ENCODE measurements around the gene FBXW4. TPM values are rescaled to one million over a fixed set of nuclear protein-coding genes. Genes with fewer than 3 reads are reported as not detected.
A peak's percentile ranks its signal among the peaks of the same experiment; 100 is the strongest.

FBXW4 gene
- total and polyA plus RNA-seq, 10 of the 15 experiments (the other 5 are each of a cell fraction or from before 2014, with no cell fraction given) = 5.7 to 42.0 (median 27.5) TPM

DNA sequence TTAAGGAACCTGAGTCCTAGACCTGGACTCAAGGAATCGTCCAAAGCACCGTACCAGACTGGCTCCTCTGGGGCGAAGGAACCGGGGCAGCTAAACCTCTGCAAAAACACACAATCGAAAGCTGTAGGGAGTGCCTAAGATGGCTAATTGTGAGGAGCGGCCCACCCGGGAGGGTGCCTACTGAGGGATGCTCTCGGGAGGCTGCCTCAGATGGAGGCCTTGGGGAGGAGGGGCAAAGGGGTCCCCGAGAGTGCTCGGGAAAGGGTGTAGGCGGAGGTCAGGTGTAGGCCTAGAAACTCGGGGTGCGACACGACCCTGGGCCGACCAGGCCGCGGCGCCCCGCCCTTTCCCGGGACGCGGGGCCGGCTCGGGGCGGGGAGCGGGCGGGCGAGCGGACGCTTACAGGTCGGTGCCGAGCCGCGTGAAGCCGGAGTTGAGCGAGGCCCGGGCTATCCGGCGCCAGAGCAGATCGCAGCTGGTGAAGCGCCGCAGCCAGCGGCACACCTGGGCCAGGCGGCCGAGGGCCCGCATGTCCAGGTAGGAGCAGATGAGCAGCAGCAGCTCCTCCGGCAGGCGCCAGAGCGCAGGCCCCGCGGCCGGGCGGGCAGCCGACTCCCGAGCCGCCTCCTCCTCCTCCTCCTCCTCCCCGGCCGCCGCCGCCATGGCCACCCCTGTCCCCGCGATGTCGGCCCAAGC is 844 bp downstream of the FBXW4 start (continued):
- no peak for TF ChIP-seq SUPT20H (IDR thresholded peaks at IDR 0.05; ENCODE audit: borderline replicate concordance, control insufficient read depth, low read depth, low read length)
- TF ChIP-seq, protein P1, sequence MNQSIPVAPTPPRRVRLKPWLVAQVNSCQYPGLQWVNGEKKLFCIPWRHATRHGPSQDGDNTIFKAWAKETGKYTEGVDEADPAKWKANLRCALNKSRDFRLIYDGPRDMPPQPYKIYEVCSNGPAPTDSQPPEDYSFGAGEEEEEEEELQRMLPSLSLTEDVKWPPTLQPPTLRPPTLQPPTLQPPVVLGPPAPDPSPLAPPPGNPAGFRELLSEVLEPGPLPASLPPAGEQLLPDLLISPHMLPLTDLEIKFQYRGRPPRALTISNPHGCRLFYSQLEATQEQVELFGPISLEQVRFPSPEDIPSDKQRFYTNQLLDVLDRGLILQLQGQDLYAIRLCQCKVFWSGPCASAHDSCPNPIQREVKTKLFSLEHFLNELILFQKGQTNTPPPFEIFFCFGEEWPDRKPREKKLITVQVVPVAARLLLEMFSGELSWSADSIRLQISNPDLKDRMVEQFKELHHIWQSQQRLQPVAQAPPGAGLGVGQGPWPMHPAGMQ (IDR thresholded peaks at IDR 0.05; ENCODE audit: borderline replicate concordance) = no peak
- no peak for TF ChIP-seq CBX5 (IDR thresholded peaks at IDR 0.05; ENCODE audit: low read depth)
- peak; percentile 53 for TF ChIP-seq RB1 (IDR thresholded peaks at IDR 0.05; ENCODE audit: borderline replicate concordance)
- 0 out of 2 replicates have a peak, but pooled peaks have one; percentile 53 for TF ChIP-seq CHD1 (IDR thresholded peaks at IDR 0.05; ENCODE audit: low read depth, low read length)
- no peak for TF ChIP-seq SREBF2 (IDR thresholded peaks at IDR 0.05; ENCODE audit: low read length)
- 0 out of 2 replicates have a peak, but pooled peaks have one; percentile 46 for TF ChIP-seq NR2C1 (IDR thresholded peaks at IDR 0.05)
- TF ChIP-seq ESRRA (IDR thresholded peaks at IDR 0.05; ENCODE audit: low read length) = 0 out of 2 replicates have a peak, but pooled peaks have one; percentile 52
- no peak for TF ChIP-seq KDM1A (IDR thresholded peaks at IDR 0.05; ENCODE audit: borderline replicate concordance)
- TF ChIP-seq, protein P2, sequence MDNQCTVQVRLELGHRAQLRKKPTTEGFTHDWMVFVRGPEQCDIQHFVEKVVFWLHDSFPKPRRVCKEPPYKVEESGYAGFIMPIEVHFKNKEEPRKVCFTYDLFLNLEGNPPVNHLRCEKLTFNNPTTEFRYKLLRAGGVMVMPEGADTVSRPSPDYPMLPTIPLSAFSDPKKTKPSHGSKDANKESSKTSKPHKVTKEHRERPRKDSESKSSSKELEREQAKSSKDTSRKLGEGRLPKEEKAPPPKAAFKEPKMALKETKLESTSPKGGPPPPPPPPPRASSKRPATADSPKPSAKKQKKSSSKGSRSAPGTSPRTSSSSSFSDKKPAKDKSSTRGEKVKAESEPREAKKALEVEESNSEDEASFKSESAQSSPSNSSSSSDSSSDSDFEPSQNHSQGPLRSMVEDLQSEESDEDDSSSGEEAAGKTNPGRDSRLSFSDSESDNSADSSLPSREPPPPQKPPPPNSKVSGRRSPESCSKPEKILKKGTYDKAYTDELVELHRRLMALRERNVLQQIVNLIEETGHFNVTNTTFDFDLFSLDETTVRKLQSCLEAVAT (IDR thresholded peaks at IDR 0.05) = no peak; the same call in 1 of the 2 replicates
- TF ChIP-seq, protein P3, sequence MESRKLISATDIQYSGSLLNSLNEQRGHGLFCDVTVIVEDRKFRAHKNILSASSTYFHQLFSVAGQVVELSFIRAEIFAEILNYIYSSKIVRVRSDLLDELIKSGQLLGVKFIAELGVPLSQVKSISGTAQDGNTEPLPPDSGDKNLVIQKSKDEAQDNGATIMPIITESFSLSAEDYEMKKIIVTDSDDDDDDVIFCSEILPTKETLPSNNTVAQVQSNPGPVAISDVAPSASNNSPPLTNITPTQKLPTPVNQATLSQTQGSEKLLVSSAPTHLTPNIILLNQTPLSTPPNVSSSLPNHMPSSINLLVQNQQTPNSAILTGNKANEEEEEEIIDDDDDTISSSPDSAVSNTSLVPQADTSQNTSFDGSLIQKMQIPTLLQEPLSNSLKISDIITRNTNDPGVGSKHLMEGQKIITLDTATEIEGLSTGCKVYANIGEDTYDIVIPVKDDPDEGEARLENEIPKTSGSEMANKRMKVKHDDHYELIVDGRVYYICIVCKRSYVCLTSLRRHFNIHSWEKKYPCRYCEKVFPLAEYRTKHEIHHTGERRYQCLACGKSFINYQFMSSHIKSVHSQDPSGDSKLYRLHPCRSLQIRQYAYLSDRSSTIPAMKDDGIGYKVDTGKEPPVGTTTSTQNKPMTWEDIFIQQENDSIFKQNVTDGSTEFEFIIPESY (IDR thresholded peaks at IDR 0.05) = no peak
- TF ChIP-seq POLR2AphosphoS5 (IDR thresholded peaks at IDR 0.05; ENCODE audit: low read length) = peak; percentile 68; the same call in 1 of the 2 replicates
- TF ChIP-seq HCFC1 (IDR thresholded peaks at IDR 0.05; ENCODE audit: low read length) = no peak
- peak; percentile 48; the same call in 1 of the 2 replicates for TF ChIP-seq ZNF24 (IDR thresholded peaks at IDR 0.05)
- TF ChIP-seq SMAD1 (IDR thresholded peaks at IDR 0.05; ENCODE audit: low read depth, partially characterized antibody) = no peak
- no peak for TF ChIP-seq NFYA (IDR thresholded peaks at IDR 0.05; ENCODE audit: borderline replicate concordance, low read depth, low read length)
- no peak for TF ChIP-seq NR2C2 (IDR thresholded peaks at IDR 0.05; ENCODE audit: borderline replicate concordance, control insufficient read depth, insufficient read length, low read depth)
- TF ChIP-seq ZNF622 (IDR thresholded peaks at IDR 0.05) = no peak
- peak; percentile 90; the same call in 1 of the 2 replicates for TF ChIP-seq LARP7 (IDR thresholded peaks at IDR 0.05)
- TF ChIP-seq NBN (IDR thresholded peaks at IDR 0.05) = peak; percentile 16; the same call in 1 of the 2 replicates
- TF ChIP-seq SRF (IDR thresholded peaks at IDR 0.05; ENCODE audit: low read depth in 2 of 2, low read length in 2 of 2) = no peak
- TF ChIP-seq ATF7 (IDR thresholded peaks at IDR 0.05; ENCODE audit: low read depth) = no peak
- no peak for TF ChIP-seq PAX8 (IDR thresholded peaks at IDR 0.05)
- TF ChIP-seq HDGF (IDR thresholded peaks at IDR 0.05) = peak; percentile 56; the same call in 1 of the 2 replicates
- TF ChIP-seq RBBP5 (conservative IDR thresholded peaks at IDR 0.05) = no peak
- no peak for TF ChIP-seq CHD4 (IDR thresholded peaks at IDR 0.05)
- peak; percentile 91 for TF ChIP-seq GATAD2B (conservative IDR thresholded peaks at IDR 0.05; ENCODE audit: low read depth)
- TF ChIP-seq EZH2 (IDR thresholded peaks at IDR 0.05; ENCODE audit: borderline replicate concordance, control insufficient read depth, low read depth, low read length) = no peak
- no peak for TF ChIP-seq HDAC6 (IDR thresholded peaks at IDR 0.05; ENCODE audit: unreplicated experiment)

Data from GM12878 (cell line).